HG02884 (cell line): ENCODE data around the gene DNAH8.

Experiments used
- ATAC-seq: cut with Tn5 transposase; IDR thresholded peaks from one replicate; pipeline ENCODE4 v1.9.1; 2021; ENCODE audit warnings: mild to moderate bottlenecking, moderate library complexity; ENCODE audit not compliant: unreplicated experiment

DNAH8 gene

DNA sequence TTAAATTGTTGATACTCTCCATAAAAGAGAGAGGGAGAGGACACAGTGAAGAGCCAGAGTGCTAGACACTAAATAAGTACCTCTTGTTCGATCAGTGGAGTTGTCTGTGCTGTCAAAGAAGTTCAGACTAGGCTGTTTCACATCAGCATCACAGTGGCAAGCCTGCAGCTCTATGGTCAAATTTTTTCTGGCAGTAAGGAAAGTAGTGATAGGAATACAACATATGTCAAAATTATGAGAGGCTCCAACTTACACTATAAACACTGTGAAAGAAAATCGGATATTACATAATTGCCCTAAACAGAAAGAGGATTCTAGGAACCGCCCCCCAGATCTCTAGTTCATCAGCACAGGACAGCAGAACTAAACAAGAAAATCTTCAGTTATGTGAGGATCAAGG, 23.1 kb downstream of the DNAH8 start:
- ATAC-seq, result no peak

DNA sequence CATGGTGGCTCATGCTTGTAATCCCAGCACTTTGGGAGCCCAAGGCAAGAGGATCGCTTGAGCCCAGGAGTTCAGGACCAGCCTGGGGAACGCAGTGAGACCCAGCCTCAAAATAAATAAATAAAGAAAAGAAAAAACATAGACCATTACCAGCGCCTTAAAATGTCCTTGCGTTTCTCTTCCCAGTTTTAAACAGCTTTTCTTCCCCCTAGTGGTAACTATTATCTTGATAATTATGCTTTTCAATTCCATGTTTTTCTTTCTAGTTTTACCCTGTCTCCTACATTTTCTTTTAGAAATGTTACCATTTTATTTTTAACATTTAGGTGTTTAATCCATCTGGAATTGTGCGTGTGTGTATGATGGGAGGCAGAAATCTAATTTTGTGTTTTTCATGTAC, 24.4 kb downstream of the DNAH8 start:
- no peak for ATAC-seq

DNA sequence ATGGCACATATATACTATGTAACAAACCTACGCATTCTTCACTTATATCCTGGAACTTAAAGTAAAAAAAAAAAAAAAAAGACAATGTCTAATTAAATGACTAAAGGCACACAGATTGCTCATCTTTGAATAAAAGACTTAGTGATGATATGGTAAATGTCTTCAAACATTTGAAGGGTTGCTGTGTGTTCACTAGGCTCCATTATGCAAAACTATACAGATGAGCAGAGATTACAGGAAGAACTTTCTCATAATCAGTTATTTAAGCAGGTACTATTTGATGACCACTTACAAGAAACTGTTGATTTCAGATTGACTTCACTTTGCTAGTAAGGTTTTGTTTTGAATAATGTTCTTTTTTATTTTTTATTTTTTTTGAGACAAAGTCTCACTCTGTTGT, 34.4 kb downstream of the DNAH8 start:
- ATAC-seq, result no peak

DNA sequence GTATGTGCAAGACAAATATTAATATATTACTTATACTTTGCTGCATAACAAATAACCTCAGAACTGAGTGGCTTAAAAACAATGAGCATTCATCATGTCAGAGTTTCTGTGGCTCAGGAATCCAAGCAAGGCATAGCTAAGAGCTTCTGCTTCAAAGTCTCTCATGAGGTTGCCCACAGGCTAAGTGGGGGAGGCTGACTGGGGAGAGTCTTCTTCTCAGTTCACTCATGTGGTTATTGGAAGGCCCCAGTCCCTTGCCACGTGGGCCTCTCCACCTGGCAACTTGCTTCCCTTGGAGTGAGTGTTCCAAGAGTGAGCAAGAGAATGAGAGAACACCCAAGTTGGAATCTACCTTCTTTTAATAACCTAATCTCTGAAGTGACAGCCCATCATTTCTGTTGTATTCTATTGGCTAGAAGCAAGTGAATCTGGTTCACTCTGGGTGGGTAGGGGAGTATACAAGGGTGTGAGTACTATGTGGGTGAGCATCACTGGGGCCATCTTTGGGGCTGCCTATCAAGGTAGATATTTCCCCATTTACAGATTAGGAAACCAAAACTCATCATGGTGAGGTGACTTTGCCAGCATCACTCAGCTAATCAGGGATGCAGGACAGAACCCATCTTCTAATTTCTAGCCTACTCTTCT, 36.0 kb downstream of the DNAH8 start:
- ATAC-seq, result no peak

DNA sequence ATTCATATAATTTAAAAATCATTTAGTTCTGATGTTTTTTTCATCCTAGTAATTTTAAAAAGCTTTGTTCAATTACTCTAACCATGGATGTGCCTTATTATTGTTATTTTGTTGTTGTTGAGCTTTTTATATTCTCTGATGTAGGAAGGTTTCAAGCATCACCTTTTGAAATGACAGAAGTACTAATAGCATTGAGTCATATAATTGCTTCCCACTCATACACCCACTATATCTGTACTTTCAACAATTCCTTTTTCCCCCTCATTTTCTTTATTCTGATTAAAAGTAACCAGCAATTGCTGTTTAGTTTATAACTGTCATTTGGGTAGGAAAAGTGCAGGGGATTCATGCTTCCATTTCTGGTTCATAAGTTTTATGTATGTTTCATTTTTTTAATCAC, 38.6 kb downstream of the DNAH8 start:
- no peak for ATAC-seq

DNA sequence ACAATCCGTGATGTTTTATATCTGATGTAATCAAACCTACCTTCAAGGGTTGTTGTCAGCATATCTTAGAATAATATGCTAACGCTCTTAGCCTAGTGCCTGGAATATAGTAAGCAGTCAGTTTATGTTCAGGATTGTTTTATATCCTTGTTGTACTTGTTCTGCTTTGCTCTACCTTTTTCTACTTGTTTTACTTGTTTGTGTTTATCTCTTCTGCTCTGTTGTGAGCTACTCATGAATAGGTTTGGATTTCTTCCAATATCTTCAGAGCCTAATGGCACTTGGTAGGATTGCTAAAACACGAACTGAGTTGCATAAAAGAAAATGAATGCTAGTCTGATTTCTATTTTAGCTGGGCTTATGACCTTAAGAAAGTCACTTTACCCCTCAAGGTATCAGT, 40.1 kb downstream of the DNAH8 start:
- ATAC-seq, result no peak

DNA sequence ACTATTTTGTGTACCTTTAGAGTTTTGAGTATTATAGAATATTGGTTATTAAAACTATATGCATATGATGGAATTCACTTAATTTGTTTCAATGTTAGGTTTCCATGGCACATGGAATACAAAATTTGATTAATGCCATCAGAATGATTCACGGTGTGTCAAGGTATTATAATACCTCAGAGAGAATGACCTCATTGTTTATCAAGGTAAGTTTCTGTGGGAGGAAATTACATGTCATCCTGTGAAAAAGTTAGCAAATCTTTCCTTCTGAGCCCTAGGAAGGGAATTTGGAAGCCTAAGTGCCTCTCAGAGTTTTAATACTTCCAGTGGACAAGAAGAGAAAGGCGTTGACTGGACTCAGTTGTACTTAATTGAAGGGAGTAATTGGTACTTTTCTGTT, 40.8 kb downstream of the DNAH8 start:
- no peak for ATAC-seq

DNA sequence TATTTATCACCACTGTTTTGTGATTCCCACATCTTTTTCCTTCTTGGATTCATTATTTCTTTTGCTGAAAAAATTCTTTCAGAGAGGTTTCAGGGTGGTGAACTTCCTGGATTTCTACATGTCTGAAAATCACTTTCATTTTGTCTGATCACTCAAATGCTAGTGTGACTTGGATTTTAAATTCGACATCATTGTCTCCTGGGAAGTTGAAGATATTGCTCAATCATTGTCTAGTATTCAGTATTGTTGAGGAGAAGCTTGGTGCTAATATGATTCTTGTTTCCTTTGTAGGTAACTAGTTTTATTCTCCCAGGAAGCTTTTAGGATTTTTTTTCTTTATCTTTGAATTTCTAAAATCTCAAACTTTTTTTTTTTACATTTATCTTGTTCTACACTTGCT, 45.0 kb downstream of the DNAH8 start:
- no peak for ATAC-seq

DNA sequence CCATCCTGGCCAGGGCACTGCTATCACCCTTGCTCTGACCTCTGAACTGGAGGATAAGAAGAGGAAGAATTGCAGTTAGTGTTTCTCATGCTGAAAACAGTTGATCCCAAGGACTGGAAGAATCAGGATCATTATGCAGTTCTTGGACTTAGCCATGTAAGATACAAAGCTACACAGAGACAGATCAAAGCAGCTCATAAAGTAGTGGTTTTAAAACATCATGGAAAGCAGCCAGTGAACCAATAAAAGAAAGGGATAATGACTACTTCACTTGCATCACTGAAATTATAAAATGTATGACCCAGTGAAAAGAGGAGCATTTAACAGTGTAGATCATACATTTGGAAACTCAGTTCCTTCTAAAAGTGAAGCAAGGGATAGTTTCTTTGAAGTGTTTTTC, 47.7 kb downstream of the DNAH8 start:
- ATAC-seq, result no peak

DNA sequence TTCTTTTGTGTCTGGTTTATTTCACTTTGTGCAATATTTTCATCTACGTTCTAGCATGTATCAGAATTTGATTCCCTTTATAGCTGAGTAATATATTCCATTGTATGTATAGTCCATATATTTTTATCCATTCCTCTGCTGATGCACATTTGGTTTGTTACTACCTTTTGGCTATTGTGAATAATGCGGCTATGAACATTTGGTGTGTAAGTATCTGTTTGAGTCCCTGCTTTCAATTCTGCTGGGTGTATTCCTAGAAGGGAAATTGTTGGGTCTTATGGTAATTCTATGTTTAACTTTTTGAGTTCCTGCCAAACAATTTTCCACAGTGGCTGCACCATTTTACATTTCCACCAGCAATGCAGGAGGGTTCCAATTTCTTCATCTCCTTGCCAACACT, 52.4 kb downstream of the DNAH8 start:
- no peak for ATAC-seq

DNA sequence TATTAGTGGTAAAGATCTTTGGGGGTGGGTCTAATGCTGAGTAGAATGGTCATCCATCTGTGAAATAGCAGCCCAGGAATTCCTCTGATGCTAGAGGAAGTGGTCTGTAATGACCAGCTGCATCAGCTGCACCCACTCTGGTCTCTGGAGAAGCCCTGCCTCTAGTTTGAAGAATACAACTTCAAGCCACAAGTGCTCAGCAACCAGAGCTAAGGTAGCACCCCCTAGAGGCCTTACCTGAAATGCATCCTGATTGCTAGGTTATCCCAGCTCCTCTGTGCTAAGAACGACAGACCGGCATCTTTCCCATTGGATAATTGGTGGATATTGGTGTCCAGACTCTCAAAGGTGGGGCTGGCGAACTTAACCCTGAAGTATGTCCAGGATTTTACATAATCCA, 58.2 kb downstream of the DNAH8 start:
- ATAC-seq, result no peak

DNA sequence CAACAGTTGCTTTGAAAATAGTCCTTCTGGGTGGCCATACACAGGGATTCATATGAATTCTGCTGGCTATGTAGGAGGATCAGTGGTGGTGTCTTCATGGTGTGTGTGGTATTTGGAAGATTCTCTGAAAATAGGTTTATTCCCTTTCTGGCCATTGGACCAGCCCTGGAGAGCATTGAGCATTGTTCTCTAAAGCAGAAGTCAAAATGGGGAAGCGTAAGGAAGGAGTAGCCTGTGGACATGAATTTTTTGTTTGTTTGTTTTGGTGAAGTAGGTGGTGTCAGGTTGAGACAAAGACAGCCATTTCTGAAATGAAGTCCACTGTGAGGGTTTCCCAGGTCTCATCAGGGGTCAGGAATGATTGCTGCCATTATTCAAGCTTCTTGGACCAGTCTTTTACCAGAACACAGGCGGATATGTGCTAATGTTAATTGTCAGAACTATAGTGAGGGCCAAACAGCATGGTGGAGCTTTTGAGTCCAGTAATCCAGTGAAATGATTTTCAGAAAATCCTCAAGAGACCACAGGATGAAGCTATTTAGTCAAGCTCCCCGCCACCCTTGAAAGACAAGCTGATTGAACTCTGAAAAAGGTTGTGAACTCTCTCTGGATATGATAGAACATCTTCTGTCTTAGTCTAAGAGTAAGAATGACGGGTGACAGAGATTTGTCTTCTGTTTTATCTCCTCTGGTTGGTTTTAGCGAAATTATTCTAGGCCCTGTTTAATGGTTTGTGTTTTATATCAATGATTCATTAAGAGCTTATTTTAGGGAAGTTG, 60.0 kb downstream of the DNAH8 start:
- ATAC-seq, result no peak

DNA sequence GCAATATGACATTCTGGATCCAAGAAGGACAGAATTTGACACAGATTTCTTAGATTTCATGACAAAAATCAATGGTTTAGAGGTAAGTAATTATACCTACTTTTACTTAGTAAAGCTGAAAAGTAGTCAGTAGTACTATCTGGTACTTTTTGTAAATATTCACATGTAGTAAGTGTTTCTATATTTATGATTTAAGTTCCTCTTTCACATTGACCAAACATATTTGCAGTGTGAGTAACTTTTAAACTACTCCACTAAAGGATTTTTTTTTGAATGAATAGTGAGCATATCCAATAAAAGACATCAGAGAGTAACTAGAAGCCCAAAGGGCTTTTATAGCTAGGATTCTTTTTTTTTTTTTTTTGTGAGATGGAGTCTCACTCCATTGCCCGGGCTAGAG, 60.8 kb downstream of the DNAH8 start:
- ATAC-seq, result peak; percentile 71

DNA sequence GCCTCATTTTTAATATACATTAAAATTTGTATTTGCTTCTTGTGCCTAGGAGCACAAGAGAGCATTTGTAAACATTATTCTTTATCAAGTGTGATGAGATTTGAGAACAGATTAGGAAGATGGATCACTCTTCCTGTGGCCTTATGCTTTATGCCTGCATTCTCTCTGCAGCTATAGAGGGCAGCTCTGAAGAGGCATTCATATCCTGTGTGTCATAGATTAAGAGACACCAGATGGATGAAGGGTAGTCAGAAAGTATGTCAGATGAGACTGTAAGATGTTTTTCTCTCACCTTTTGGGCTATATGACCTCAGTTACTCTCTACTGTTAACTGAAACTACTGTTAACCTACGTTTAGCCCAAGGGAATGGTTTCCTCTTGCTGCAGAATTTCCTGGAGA, 61.4 kb downstream of the DNAH8 start:
- ATAC-seq, result no peak

DNA sequence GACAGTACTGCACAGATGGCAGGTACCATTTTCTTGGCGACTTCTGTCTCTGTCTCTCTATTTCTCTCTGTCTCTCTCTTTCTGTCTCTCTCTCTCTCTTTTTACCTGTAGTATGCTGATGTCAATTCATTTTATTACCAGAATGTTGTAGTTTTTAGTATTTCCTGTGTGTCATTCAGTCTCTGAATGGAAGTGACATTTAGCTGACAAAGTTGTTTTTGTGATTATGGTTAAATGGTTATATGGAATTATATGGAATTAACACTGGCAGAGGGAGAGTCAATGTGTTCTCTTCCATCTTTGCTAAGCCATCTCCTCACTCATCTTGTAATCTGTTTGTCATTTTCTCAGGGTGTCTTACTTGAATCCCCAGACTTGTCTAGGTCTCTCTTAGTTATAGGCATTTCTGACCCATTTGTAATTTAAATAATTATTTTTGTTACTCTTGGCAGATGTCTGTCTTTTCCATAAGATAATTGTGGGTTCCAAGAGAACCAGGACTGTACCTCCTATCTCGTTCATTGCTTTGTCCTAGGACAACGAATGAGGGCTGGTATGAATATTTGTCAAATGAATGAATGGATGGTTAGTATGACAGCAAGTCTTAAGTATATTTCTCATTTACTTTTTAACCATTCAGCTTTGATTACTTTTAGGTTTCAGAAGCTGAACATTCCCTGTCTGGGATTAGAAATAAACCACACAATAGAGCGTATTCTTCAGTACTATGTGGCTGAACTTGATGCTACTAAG, 64.4 kb downstream of the DNAH8 start:
- no peak for ATAC-seq

DNA sequence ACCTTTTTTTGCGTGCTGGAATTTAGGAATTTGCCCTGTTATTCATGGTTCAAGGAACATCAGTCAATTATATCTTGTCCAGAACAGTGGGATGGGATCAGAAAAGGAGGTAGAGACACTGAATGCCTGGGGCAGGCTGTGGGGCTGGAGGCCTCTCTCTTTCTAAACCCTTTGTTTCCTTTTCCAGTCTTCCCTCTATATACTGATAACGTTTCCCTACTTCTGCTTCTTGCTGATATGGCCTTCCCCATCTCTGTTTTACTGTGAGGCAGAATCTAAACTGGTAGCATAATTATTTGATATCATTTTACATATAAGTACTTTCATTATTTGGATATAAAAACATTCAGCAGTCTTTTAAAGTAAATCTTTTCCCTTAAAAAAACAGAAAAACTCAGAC, 67.5 kb downstream of the DNAH8 start:
- ATAC-seq, result no peak

DNA sequence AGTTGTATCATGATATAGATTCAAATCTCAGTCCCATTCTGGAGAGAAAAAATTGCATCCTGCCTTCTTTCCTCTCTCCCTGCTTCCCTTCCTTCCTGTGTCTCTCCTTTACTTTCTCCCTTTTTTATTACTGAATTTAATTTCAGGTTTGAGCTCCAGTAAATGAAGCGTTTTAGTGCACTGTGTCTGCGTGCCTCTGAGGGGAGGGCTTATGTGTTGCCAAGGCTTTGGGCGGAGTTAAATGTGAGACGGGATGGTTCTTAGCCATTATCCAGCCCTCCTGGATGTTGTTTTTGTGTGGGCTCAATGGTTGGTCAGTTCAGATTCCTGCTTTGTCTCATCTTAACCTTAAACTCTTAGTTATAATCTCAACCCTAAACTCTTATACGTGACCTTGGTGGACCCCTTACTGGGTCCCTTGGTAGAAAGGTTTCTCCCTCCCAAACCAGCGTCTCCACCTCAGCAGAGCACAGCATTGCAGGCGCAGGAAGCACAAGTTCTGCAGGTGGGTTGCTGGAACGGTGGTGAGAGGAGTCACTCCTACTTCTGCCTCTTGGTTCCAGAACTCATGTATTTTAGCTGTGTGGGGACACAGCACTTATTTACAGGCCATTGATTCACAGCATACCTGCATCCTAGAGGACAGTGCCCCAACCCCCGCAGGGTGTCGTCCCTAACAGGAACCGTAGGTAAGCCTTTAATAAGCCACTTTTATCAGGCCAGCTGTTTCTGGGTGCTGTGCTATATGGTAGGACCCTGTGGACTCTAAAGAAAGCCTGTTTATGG, 68.5 kb downstream of the DNAH8 start:
- no peak for ATAC-seq

DNA sequence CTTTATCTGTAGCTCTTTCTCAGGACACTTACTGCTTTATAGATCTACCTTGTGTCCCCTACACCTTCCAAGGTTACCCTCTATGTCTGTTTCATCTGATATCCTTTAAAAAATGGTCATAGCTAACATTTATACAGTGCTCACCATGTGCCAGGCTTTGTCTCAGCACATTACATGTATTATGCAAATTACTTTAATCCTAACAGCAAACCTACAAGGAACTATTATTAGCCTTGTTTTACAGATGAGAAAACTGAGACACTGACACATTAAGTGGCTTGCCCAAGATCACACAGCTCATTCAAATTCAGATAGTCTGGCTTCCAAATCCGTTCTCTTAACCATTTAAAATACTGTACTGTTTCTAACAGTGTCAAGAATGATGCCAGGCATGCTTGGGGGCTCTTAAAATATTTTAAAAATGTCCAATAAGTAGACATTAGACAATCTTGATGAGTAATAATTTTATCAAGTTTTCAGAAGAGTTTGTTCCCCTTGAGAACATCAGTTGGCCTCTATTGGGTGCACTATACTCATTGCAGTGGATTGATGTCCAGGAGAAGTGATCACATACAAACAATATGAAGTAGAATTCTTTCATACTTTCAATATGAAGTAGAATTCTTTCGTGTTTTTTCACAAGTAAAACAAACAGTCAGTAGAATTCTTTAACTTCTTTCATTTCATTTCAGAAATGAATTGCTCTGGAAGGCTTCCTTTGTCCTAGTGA, 69.6 kb downstream of the DNAH8 start:
- no peak for ATAC-seq

DNA sequence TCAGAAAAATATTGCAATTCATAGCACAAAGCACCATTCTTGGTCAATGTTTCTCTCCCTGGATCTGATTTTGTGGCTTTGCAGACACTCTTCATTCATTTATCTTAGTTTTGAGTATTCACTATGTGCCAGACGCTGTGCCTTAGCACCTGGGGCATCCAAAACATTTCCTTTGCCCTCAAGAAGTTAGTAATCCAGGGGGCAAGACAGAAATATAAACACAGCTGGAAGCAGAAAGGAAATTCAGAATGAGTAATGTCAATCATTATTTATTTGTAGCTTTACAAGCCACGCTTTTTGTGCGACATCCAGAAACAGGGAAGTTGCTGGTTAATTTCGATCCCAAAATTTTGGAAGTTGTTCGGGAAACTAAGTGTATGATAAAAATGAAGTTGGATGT, 71.4 kb downstream of the DNAH8 start:
- no peak for ATAC-seq

DNA sequence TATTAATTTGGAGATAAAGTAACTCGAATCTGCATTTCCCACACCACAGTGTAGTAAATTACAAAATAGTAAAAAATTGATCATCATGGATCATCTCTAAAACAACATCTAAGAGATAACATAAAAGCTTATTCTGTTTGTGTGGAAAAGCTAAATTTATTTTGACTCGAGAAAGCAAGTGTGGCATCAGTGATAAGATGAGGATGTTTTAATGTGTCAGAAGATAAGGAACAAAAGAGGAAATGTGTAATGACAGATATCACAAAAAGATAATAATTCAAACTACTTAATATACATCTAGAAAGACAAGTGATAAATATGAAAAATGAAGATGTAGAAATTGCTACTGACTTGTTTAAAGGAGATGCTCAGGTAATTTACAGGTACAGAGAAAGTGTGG, 74.1 kb downstream of the DNAH8 start:
- no peak for ATAC-seq

DNA sequence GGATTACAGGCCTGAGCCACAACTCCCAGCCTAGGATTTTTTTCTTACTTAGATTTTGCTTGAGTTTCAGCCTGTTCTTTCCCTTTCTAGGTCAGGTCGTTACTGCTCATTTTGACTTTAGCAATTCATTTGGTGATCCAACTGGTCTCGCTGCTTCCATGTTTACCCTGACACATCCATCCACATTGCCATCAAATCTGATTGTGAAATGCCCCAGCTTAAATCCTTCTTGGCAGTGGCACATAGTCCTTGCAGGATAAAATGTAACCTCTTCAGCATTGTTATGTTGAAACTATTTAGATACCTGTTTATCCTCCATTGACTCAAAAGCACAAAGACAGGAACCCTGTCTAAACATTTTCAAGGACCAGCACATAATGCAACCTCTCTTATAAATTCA, 77.2 kb downstream of the DNAH8 start:
- ATAC-seq, result no peak
